SK-N-SH treated with all-trans-retinoic acid at 6 μM for 48 hours (cell line): ENCODE measurements around the gene THSD4.

Experiments used
- ARNTL ChIP-seq: fragments of 450-650 bp; formaldehyde crosslinking; IDR thresholded peaks from 2 replicates; pipeline ENCODE4 v1.5.0; 2020; ENCODE audit warnings: low read depth, mild to moderate bottlenecking, moderate library complexity, borderline replicate concordance
- ISL1 ChIP-seq: fragments of 250-450 bp; sonication (Bioruptor Pico); IDR thresholded peaks from 2 replicates; pipeline ENCODE4 v2.1.2; 2022; ENCODE audit warnings: mild to moderate bottlenecking, moderate library complexity
- OSR1 ChIP-seq: fragments of 250-450 bp; sonication (Bioruptor Pico); IDR thresholded peaks from 2 replicates; pipeline ENCODE4 v1.8.0; 2022; ENCODE audit warnings: moderate library complexity, mild to moderate bottlenecking, inconsistent platforms
- PPARA ChIP-seq: fragments of 250-450 bp; sonication (Bioruptor Pico); IDR thresholded peaks from 2 replicates; pipeline ENCODE4 v1.5.0; 2020; ENCODE audit warnings: mild to moderate bottlenecking, borderline replicate concordance
- RARB ChIP-seq: fragments of 250-450 bp; sonication (Bioruptor Pico); IDR thresholded peaks from 2 replicates; pipeline ENCODE4 v1.8.0; 2021; ENCODE audit warnings: mild to moderate bottlenecking, moderate library complexity
- TCF4 ChIP-seq: fragments of 250-450 bp; sonication (Bioruptor Pico); IDR thresholded peaks from 2 replicates; pipeline ENCODE4 v1.8.0; 2021; ENCODE audit warnings: mild to moderate bottlenecking, moderate library complexity, borderline replicate concordance
- ZC3H10 ChIP-seq: fragments of 250-450 bp; sonication (Bioruptor Pico); IDR thresholded peaks from 2 replicates; pipeline ENCODE4 v1.5.1; 2021; ENCODE audit warnings: mild to moderate bottlenecking, moderate library complexity
- ZFP3 ChIP-seq: fragments of 250-450 bp; sonication (Bioruptor Pico); IDR thresholded peaks from 2 replicates; pipeline ENCODE4 v1.5.0; 2020; ENCODE audit warnings: mild to moderate bottlenecking, moderate library complexity
- ZFP30 ChIP-seq: fragments of 450-650 bp; formaldehyde crosslinking; IDR thresholded peaks from 2 replicates; pipeline ENCODE4 v1.5.0; 2022; ENCODE audit warnings: mild to moderate bottlenecking, moderate library complexity
- ZNF565 ChIP-seq: fragments of 450-650 bp; formaldehyde crosslinking; conservative IDR thresholded peaks from 2 replicates; pipeline ENCODE4 v1.5.0; 2020; ENCODE audit warnings: low read depth, mild to moderate bottlenecking, moderate library complexity
- ZNF70 ChIP-seq: fragments of 450-650 bp; formaldehyde crosslinking; IDR thresholded peaks from 2 replicates; pipeline ENCODE4 v1.5.0; 2020; ENCODE audit warnings: mild to moderate bottlenecking, moderate library complexity
- ZNF8 ChIP-seq: fragments of 450-650 bp; formaldehyde crosslinking; IDR thresholded peaks from 2 replicates; pipeline ENCODE4 v1.5.0; 2020; ENCODE audit warnings: mild to moderate bottlenecking, moderate library complexity
- TF ChIP-seq, protein P1 (sequence below): fragments of 250-450 bp; sonication (Bioruptor Pico); IDR thresholded peaks from 2 replicates; pipeline ENCODE4 v1.8.0; 2020; ENCODE audit warnings: mild to moderate bottlenecking, moderate library complexity, borderline replicate concordance
- TF ChIP-seq, protein P2 (sequence below): fragments of 250-450 bp; sonication (Bioruptor Pico); IDR thresholded peaks from 2 replicates; pipeline ENCODE4 v1.5.1; 2020; ENCODE audit warnings: low read depth, mild to moderate bottlenecking, moderate library complexity

DNA sequence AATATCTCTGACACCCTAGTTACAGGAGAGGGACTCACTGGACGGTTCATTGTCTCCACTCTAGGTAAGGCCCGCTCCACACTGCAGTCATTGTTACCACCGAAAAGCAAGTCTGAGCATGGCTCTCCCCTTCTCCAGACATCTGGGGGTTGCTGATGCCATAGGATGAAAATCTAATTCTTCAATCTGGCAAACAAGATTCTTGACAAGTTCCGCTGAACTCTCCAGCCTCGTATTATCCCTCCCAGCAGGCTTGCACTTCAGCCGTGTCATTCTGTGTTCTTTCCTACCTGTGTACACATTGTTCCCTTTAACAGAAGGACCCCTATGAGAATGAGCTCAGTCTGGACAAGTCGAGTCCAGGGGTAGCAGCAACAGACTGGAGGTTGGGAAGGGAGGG, 542.8 kb downstream of the THSD4 start:
- TF ChIP-seq, protein P1, sequence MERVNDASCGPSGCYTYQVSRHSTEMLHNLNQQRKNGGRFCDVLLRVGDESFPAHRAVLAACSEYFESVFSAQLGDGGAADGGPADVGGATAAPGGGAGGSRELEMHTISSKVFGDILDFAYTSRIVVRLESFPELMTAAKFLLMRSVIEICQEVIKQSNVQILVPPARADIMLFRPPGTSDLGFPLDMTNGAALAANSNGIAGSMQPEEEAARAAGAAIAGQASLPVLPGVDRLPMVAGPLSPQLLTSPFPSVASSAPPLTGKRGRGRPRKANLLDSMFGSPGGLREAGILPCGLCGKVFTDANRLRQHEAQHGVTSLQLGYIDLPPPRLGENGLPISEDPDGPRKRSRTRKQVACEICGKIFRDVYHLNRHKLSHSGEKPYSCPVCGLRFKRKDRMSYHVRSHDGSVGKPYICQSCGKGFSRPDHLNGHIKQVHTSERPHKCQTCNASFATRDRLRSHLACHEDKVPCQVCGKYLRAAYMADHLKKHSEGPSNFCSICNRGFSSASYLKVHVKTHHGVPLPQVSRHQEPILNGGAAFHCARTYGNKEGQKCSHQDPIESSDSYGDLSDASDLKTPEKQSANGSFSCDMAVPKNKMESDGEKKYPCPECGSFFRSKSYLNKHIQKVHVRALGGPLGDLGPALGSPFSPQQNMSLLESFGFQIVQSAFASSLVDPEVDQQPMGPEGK, result no peak
- TF ChIP-seq ZNF70 (CRISPR knock-in tag) (no peak), ZC3H10 (CRISPR knock-in tag) (no peak), ZNF8 (no peak), OSR1 (CRISPR knock-in tag) (no peak), RARB (CRISPR knock-in tag) (no peak), ARNTL (no peak), ZFP3 (no peak), ZFP30 (CRISPR knock-in tag) (no peak), ISL1 (CRISPR knock-in tag) (no peak), ZNF565 (no peak), TCF4 (CRISPR knock-in tag) (no peak), PPARA (CRISPR knock-in tag) (no peak)
- TF ChIP-seq, protein P2, sequence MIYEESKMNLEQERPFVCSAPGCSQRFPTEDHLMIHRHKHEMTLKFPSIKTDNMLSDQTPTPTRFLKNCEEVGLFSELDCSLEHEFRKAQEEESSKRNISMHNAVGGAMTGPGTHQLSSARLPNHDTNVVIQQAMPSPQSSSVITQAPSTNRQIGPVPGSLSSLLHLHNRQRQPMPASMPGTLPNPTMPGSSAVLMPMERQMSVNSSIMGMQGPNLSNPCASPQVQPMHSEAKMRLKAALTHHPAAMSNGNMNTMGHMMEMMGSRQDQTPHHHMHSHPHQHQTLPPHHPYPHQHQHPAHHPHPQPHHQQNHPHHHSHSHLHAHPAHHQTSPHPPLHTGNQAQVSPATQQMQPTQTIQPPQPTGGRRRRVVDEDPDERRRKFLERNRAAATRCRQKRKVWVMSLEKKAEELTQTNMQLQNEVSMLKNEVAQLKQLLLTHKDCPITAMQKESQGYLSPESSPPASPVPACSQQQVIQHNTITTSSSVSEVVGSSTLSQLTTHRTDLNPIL (CRISPR knock-in tag), result no peak
